K562 treated with DMSO at 1 percent for 4 hours (cell line): Measurements from ENCODE around the gene LBH. TPM values are rescaled to one million over a fixed set of nuclear protein-coding genes. Genes with fewer than 3 reads are reported as not detected.

Experiments used
- total RNA-seq: library from RNA; unstranded; fragments of 300-600 nt; gene quantifications from 2 replicates; pipeline ENCODE4 v1.2.3, GENCODE V29; 2022; ENCODE audit not compliant: insufficient read depth

LBH gene
- 10.1 and 25.4 TPM in 2 replicates for total RNA-seq

GRCh38 chr2:30231212-30231995 is at the start of gene LBH:
LBH (plus strand) TSS chr2:30231534; CDS start chr2:30231739, 205 bp downstream.

Other genes starting within 250 kb of the LBH start
- gene YPEL5, start 84.5 kb upstream of the LBH start, total RNA-seq = 30.8 and 31.4 TPM in 2 replicates
- gene LCLAT1, start 215.7 kb downstream of the LBH start, total RNA-seq = 3.2 and 5.5 TPM in 2 replicates